Psoas muscle (tissue), 8 donors: ENCODE results near the gene FRMD7. TPM values are rescaled to one million over a fixed set of nuclear protein-coding genes. Genes with fewer than 3 reads are reported as not detected.

Experiments used
- ATAC-seq, 4 donors: fragments of 200-7000 bp; cut with Tn5 transposase; one replicate each; pipeline ENCODE4 v1.9.1; 2020; ENCODE audit warnings: moderate library complexity in 3 of 4, mild to moderate bottlenecking in 2 of 4
- DNase-seq, 2 donors: peaks; one replicate each; pipeline ENCODE4 v3.0.0-alpha.2; 2020
- H3K27ac ChIP-seq: fragments of 200-600 bp; one replicate; pipeline ENCODE4 v1.8.0; 2022
- H3K27me3 ChIP-seq, 3 donors: fragments of 200-600 bp in 1 of 3; one replicate each; pipeline versions ENCODE4 v1.6.1 to v1.8.0; 2013 to 2022; ENCODE audit warnings: low read length in 2 of 3, mild to moderate bottlenecking in 2 of 3, moderate library complexity in 1 of 3; ENCODE audit not compliant: insufficient read depth in 3 of 3
- H3K36me3 ChIP-seq, 2 donors: fragments of 200-600 bp in 1 of 2; one replicate each; pipeline versions ENCODE4 v1.6.1 to v1.8.0; 2013 to 2022; ENCODE audit warnings: low read depth in 1 of 2, mild to moderate bottlenecking in 1 of 2, moderate library complexity in 1 of 2; ENCODE audit not compliant: insufficient read depth in 1 of 2
- H3K4me1 ChIP-seq: fragments of 200-600 bp; one replicate; pipeline ENCODE4 v1.8.0; 2022
- H3K4me3 ChIP-seq: fragments of 200-600 bp; one replicate; pipeline ENCODE4 v1.8.0; 2022; ENCODE audit warnings: mild to moderate bottlenecking
- H3K9me3 ChIP-seq: fragments of 200-600 bp; one replicate; pipeline ENCODE4 v1.8.0; 2022
- WGBS, 3 donors: extraction: QIAGEN DNeasy Blood & Tissue Kit; methylation state at CpG; one replicate each; pipeline versions ENCODE4 v1.1.6 to v1.1.7; 2013; 5-methylcytosine and 5-hydroxymethylcytosine counted together
- intact Hi-C, 2 donors: fragments of 100-400 bp; cut with DNase I; formaldehyde crosslinking; loops; one replicate each; pipeline versions ENCODE4 v1.11.0 to v1.14.2; 2022
- long read RNA-seq, 2 donors: library from polyadenylated mRNA; unstranded; transcript quantifications; one replicate each; pipeline ENCODE4 v2.0.0, GENCODE V29; 2021
- polyA plus RNA-seq, 3 donors: library from polyadenylated mRNA; stranded (reverse); fragments of 200-250 nt; gene quantifications; one replicate each; pipeline ENCODE4 v1.2.3, GENCODE V29; 2013
- total RNA-seq, 4 donors: library from RNA; stranded (reverse); fragmentation: NEBNext Ultra II Directional in 2 of 4; extraction: Animal tissue kit (Norgen Biotek cat#: 25700) in 2 of 4; gene quantifications; one replicate each; pipeline versions ENCODE4 v1.2.1 to v1.2.4, GENCODE V29; 2021 to 2023
- TF ChIP-seq, protein P1 (sequence below): fragments of 200-600 bp; IDR thresholded peaks from one replicate; pipeline ENCODE4 v1.8.0; 2022; ENCODE audit warnings: antibody characterized with exemption
- donor health status: healthy with polysubstance abuse.
- donor health status: DM: no; HTN: no; CAD: no; lungs with moderate emphysema.
- donor health status: Bipolar disorder and iron deficiency.
- donor health status: healthy.
- donor health status: DM: yes; HTN: yes; CAD: no.
- donor health status: DM: no; HTN: no; CAD: no.
- donor health status: DM: no; HTN: no; CAD: no.
- donor health status: DM: yes; HTN: yes; CAD: no.

FRMD7 gene, protein sequence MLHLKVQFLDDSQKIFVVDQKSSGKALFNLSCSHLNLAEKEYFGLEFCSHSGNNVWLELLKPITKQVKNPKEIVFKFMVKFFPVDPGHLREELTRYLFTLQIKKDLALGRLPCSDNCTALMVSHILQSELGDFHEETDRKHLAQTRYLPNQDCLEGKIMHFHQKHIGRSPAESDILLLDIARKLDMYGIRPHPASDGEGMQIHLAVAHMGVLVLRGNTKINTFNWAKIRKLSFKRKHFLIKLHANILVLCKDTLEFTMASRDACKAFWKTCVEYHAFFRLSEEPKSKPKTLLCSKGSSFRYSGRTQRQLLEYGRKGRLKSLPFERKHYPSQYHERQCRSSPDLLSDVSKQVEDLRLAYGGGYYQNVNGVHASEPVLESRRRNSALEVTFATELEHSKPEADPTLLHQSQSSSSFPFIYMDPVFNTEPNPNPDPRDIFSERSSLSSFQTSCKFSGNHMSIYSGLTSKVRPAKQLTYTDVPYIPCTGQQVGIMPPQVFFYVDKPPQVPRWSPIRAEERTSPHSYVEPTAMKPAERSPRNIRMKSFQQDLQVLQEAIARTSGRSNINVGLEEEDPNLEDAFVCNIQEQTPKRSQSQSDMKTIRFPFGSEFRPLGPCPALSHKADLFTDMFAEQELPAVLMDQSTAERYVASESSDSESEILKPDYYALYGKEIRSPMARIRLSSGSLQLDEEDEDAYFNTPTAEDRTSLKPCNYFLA
- total RNA-seq (under 1 TPM in 2 of 4 donors, not detected in 2; 0.10 to 0.13 TPM), polyA plus RNA-seq (under 1 TPM in 1 of 3 donors, not detected in 2; 0.04 TPM)
- long read RNA-seq, donor 1: 0 reads
- long read RNA-seq, donor 2: 0 reads

DNA sequence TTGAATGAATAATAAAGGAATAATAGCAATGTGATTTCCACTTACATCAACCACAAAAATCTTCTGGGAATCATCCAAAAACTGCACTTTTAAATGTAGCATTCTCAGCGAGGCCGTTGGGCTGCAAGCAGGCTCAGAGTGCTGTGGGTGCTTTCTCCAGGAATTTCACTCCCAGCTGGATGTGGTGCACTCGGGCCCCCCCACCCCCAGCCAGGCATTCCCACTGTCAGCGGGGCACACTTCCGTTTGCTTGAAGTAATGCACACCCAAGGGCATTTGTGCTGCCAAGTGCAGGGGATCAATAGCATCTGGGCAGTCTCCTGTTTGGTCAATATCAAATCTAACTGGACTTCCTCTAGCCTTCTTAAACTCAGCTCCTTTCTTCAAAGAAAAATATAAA, at the start of gene FRMD7:
TSS of gene FRMD7 (minus strand) at position 278 of the 400 bp plus-strand sequence. CDS start at position 102, 176 bp downstream.
- H3K36me3 ChIP-seq: no peaks in the 10 kb centered on the region
- intact Hi-C loops: no loop called here
- no peaks in the 10 kb centered on the region for H3K4me1 ChIP-seq
- 10 to 29% (median 15%) methylated on average over 4 to 5 of the region's 5 CpGs for WGBS, 3 donors
- H3K4me3 ChIP-seq: no peak within 1 kb of the TSS
- H3K27me3 ChIP-seq: peaks cover 0 to 14% (median 0%) of the 10 kb centered on the region in 3 donors
- H3K27ac ChIP-seq: no peak within 1 kb of the TSS
- ATAC-seq (no peak), DNase-seq (no peak)
- no peaks in the 10 kb centered on the region for H3K9me3 ChIP-seq
- TF ChIP-seq, protein P1, sequence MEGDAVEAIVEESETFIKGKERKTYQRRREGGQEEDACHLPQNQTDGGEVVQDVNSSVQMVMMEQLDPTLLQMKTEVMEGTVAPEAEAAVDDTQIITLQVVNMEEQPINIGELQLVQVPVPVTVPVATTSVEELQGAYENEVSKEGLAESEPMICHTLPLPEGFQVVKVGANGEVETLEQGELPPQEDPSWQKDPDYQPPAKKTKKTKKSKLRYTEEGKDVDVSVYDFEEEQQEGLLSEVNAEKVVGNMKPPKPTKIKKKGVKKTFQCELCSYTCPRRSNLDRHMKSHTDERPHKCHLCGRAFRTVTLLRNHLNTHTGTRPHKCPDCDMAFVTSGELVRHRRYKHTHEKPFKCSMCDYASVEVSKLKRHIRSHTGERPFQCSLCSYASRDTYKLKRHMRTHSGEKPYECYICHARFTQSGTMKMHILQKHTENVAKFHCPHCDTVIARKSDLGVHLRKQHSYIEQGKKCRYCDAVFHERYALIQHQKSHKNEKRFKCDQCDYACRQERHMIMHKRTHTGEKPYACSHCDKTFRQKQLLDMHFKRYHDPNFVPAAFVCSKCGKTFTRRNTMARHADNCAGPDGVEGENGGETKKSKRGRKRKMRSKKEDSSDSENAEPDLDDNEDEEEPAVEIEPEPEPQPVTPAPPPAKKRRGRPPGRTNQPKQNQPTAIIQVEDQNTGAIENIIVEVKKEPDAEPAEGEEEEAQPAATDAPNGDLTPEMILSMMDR: no peak

DNA sequence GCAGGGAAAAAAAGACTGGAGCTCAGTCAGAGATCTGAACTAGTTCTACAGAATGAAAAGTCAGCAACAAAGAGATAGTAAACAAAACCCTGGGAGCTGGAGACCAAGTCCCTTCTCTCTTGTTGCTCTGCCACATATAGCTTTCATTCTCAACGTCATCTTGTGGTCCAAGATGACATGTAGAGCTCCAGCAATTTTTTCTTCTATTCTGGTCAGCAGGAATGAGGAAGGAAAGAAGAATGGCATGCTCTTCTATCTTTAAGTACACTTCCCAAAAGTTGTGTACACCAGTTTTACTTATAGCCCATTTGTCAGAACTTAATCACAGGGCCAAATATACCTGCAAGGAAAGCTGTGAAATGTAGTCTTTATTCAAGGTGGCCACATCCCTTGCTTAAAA, 45.8 kb upstream of the FRMD7 start:
- no peaks in the 10 kb centered on the region for H3K4me1 ChIP-seq
- ATAC-seq: no peak
- no peak overlapping the region for H3K27ac ChIP-seq
- no peak for DNase-seq
- WGBS, 3 donors: 40 to 80% (median 73%) methylated on average over 1 of the region's 1 CpG
- no peaks in the 10 kb centered on the region for H3K9me3 ChIP-seq
- H3K36me3 ChIP-seq: no peaks in the 10 kb centered on the region
- no peak overlapping the region for H3K4me3 ChIP-seq
- intact Hi-C loops: no loop called here
- TF ChIP-seq, protein P1: no peak
- H3K27me3 ChIP-seq: peaks cover 0 to 4% (median 0%) of the 10 kb centered on the region in 3 donors

DNA sequence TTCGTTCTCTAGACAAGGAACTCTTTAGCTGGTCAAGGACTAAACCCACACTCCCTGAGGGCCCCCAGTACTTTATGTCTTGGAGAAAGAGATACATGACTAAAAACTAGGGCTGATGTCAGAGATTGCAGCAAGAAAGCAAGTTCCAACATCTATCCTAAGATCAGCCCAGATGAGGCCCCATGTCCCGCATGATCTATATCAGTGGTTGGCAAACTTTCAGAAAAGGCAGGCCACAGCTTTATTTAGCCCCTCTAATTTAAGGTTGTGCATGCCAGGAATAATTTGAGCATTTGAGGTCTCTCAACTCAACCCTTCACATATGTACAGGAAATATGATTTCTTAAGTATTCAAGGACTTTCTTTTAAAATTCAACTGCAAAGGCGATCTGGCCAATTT, 44.1 kb upstream of the FRMD7 start:
- TF ChIP-seq, protein P1: no peak
- 66 to 75% (median 73%) methylated on average over 3 of the region's 3 CpGs for whole genome bisulfite sequencing, 3 donors
- no peaks in the 10 kb centered on the region for H3K36me3 ChIP-seq
- no peak overlapping the region for H3K4me3 ChIP-seq
- no peak for ATAC-seq
- intact Hi-C loops: no loop called here
- no peak for DNase-seq
- H3K27me3 ChIP-seq: peaks cover 0 to 4% (median 0%) of the 10 kb centered on the region in 3 donors
- H3K27ac ChIP-seq: no peak overlapping the region
- H3K4me1 ChIP-seq: no peaks in the 10 kb centered on the region
- H3K9me3 ChIP-seq: no peaks in the 10 kb centered on the region

DNA sequence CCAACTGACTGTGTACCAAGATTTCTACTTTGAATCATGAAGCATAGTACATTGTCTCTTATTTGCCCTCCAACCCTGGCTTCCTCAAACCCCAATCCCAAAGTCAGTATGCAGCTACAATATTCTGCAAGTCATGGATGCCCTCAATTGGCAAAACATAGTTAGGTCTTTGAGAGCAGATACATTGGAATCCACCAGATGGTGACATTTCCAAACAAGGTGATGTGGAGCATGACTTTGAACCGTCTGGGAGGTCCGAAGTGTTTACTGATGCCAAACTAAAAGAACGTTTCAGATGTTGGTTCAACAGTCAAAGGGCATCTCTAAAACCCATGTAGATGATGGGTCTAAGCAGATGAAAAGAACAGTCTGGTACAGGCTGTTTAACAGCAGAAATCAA, 43.7 kb upstream of the FRMD7 start:
- TF ChIP-seq, protein P1: no peak
- H3K36me3 ChIP-seq: no peaks in the 10 kb centered on the region
- DNase-seq: no peak
- H3K9me3 ChIP-seq: no peaks in the 10 kb centered on the region
- no peak overlapping the region for H3K4me3 ChIP-seq
- 35 to 43% (median 36%) methylated on average over 3 of the region's 3 CpGs for WGBS, 3 donors
- ATAC-seq: no peak
- intact Hi-C loops: no loop called here
- no peaks in the 10 kb centered on the region for H3K4me1 ChIP-seq
- H3K27me3 ChIP-seq: peaks cover 0 to 6% (median 0%) of the 10 kb centered on the region in 3 donors
- H3K27ac ChIP-seq: no peak overlapping the region
